GM19467 (cell line): ENCODE data around the gene LIX1L.

Experiments
- ATAC-seq: cut with Tn5 transposase; IDR thresholded peaks from one replicate; pipeline ENCODE4 v1.9.1; 2021; ENCODE audit warnings: mild to moderate bottlenecking, moderate library complexity; ENCODE audit not compliant: unreplicated experiment

LIX1L gene

GRCh38 chr1:145985502-145986439 is 28.0 kb upstream of the LIX1L start:
- no peak for ATAC-seq

- no peak for ATAC-seq
Observed at GRCh38 chr1:145985129-145985501, 27.3 kb upstream of the LIX1L start.

- ATAC-seq, result no peak
Observed at GRCh38 chr1:145983960-145984830, 26.4 kb upstream of the LIX1L start.

GRCh38 chr1:145983206-145983675 is 25.4 kb upstream of the LIX1L start:
- ATAC-seq, result no peak

- ATAC-seq, result no peak
Observed at GRCh38 chr1:145982010-145982723, 24.4 kb upstream of the LIX1L start.

GRCh38 chr1:145980457-145980994 is 22.7 kb upstream of the LIX1L start:
- no peak for ATAC-seq

- ATAC-seq, result peak; percentile 8
Observed at GRCh38 chr1:145979746-145980456, 22.1 kb upstream of the LIX1L start.

GRCh38 chr1:145978854-145979745 is 21.3 kb upstream of the LIX1L start:
- ATAC-seq, result peak; percentile 91

- ATAC-seq, result no peak
Observed at GRCh38 chr1:145978471-145978853, 20.6 kb upstream of the LIX1L start.

GRCh38 chr1:145977486-145978470 is 20.0 kb upstream of the LIX1L start:
- ATAC-seq, result no peak

- no peak for ATAC-seq
Observed at GRCh38 chr1:145977016-145977415, 19.2 kb upstream of the LIX1L start.

- no peak for ATAC-seq
Observed at GRCh38 chr1:145975216-145975615, 17.4 kb upstream of the LIX1L start.

GRCh38 chr1:145974721-145975120 is 16.9 kb upstream of the LIX1L start:
- no peak for ATAC-seq

GRCh38 chr1:145972580-145972979 is 14.8 kb upstream of the LIX1L start:
- ATAC-seq, result no peak

- ATAC-seq, result no peak
Observed at GRCh38 chr1:145967288-145967687, 9.5 kb upstream of the LIX1L start.

- ATAC-seq, result no peak
Observed at GRCh38 chr1:145965119-145965744, 7.4 kb upstream of the LIX1L start.

GRCh38 chr1:145964328-145965118 is 6.7 kb upstream of the LIX1L start, which contains the start of the genes ANKRD34A and POLR3GL:
Gene ANKRD34A (minus strand): TSS chr1:145964575. CDS start chr1:145961759, 2,816 bp downstream.
Gene POLR3GL (plus strand): TSS chr1:145964690. CDS start chr1:145974866, 10,176 bp downstream.
- ATAC-seq, result peak; percentile 93
